H9 (cell line): ENCODE results near the gene S1PR2. TPM values are rescaled to one million over a fixed set of nuclear protein-coding genes. Genes with fewer than 3 reads are reported as not detected.

Experiments used
- DNase-seq: peaks from one replicate; pipeline ENCODE4 v3.0.0-alpha.2; 2017
- H2AFZ ChIP-seq: one replicate; pipeline ENCODE4 v1.6.1; 2013; ENCODE audit warnings: mild to moderate bottlenecking, low read length, control low read depth, moderate library complexity
- H2AK5ac ChIP-seq: 2 replicates; pipeline ENCODE4 v1.6.1; 2013; ENCODE audit warnings: low read length, control low read depth, mixed read lengths; ENCODE audit not compliant: insufficient read length
- H2BK120ac ChIP-seq: one replicate; pipeline ENCODE4 v1.6.1; 2013; ENCODE audit warnings: low read depth, mild to moderate bottlenecking, low read length, control low read depth, inconsistent platforms; ENCODE audit not compliant: poor library complexity, severe bottlenecking
- H2BK12ac ChIP-seq: 2 replicates; pipeline ENCODE4 v1.6.1; 2013; ENCODE audit warnings: low read length, control low read depth, mixed read lengths, low read depth; ENCODE audit not compliant: insufficient read length
- H2BK15ac ChIP-seq: 2 replicates; pipeline ENCODE4 v1.6.1; 2013; ENCODE audit warnings: low read depth, low read length, control low read depth
- H2BK20ac ChIP-seq: one replicate; pipeline ENCODE4 v1.6.1; 2013; ENCODE audit warnings: low read depth, mild to moderate bottlenecking, low read length, control low read depth, inconsistent platforms; ENCODE audit not compliant: poor library complexity, severe bottlenecking
- H2BK5ac ChIP-seq: 2 replicates; pipeline ENCODE4 v1.6.1; 2013; ENCODE audit warnings: low read length, control low read depth, mixed read lengths; ENCODE audit not compliant: insufficient read length
- H3K14ac ChIP-seq: 2 replicates; pipeline ENCODE4 v1.6.1; 2013; ENCODE audit warnings: low read length, control low read depth; ENCODE audit not compliant: insufficient read depth
- H3K18ac ChIP-seq: 2 replicates; pipeline ENCODE4 v1.6.1; 2013; ENCODE audit warnings: low read depth, mild to moderate bottlenecking, mixed read lengths, low read length, control low read depth; ENCODE audit not compliant: insufficient read length
- H3K23ac ChIP-seq: 2 replicates; pipeline ENCODE4 v1.6.1; 2013; ENCODE audit warnings: low read length, control low read depth, mixed read lengths, low read depth; ENCODE audit not compliant: insufficient read length
- H3K23me2 ChIP-seq: 2 replicates; pipeline ENCODE4 v1.6.1; 2013; ENCODE audit warnings: low read depth, mild to moderate bottlenecking, mixed read lengths, low read length, control low read depth; ENCODE audit not compliant: insufficient read length, poor library complexity, severe bottlenecking
- H3K27ac ChIP-seq: 2 replicates; pipeline ENCODE4 v1.5.1; 2013; ENCODE audit warnings: low read length, control low read depth, mixed read lengths, low read depth; ENCODE audit not compliant: insufficient read length
- H3K27me3 ChIP-seq: 2 replicates; pipeline ENCODE4 v1.6.1; 2013; ENCODE audit warnings: low read length, control low read depth, inconsistent platforms; ENCODE audit not compliant: insufficient read depth
- H3K4ac ChIP-seq: 2 replicates; pipeline ENCODE4 v1.6.1; 2013; ENCODE audit warnings: low read depth, mild to moderate bottlenecking, control low read depth, inconsistent platforms, low read length, moderate library complexity
- H3K4me1 ChIP-seq: 2 replicates; pipeline ENCODE4 v1.6.1; 2013; ENCODE audit warnings: low read length, control low read depth, inconsistent platforms; ENCODE audit not compliant: insufficient read depth
- H3K4me2 ChIP-seq: 2 replicates; pipeline ENCODE4 v1.6.1; 2013; ENCODE audit warnings: low read length, control low read depth, mixed read lengths; ENCODE audit not compliant: insufficient read length, insufficient read depth
- H3K56ac ChIP-seq: 2 replicates; pipeline ENCODE4 v1.6.1; 2013; ENCODE audit warnings: low read depth, mild to moderate bottlenecking, mixed read lengths, low read length, control low read depth; ENCODE audit not compliant: insufficient read length
- H3K79me1 ChIP-seq: 2 replicates; pipeline ENCODE4 v1.6.1; 2013; ENCODE audit warnings: low read depth, mild to moderate bottlenecking, moderate library complexity, low read length, control low read depth, inconsistent platforms; ENCODE audit not compliant: insufficient read depth, poor library complexity, severe bottlenecking
- H3K79me2 ChIP-seq: 2 replicates; pipeline ENCODE4 v1.6.1; 2013; ENCODE audit warnings: low read length, control low read depth, inconsistent platforms; ENCODE audit not compliant: insufficient read depth
- H3K9ac ChIP-seq: 2 replicates; pipeline ENCODE4 v1.6.1; 2013; ENCODE audit warnings: low read length, control low read depth, mixed read lengths; ENCODE audit not compliant: insufficient read length; ENCODE audit errors: extremely low read depth
- H3K9me3 ChIP-seq: one replicate; pipeline ENCODE4 v1.6.1; 2013; ENCODE audit warnings: low read depth, low read length, inconsistent platforms; ENCODE audit not compliant: control insufficient read depth
- H3T11ph ChIP-seq: one replicate; pipeline ENCODE4 v1.6.1; 2013; ENCODE audit warnings: mild to moderate bottlenecking, low read length, control low read depth, inconsistent platforms
- H4K20me1 ChIP-seq: one replicate; pipeline ENCODE4 v1.6.1; 2013; ENCODE audit not compliant: control insufficient read depth, insufficient read length, insufficient read depth
- H4K5ac ChIP-seq: 2 replicates; pipeline ENCODE4 v1.6.1; 2013; ENCODE audit warnings: low read depth, mild to moderate bottlenecking, mixed read lengths, low read length, control low read depth; ENCODE audit not compliant: insufficient read length
- H4K8ac ChIP-seq: replicated peaks from 2 replicates; pipeline ENCODE4 v1.6.1; 2013; ENCODE audit warnings: low read length, control low read depth, mixed read lengths, low read depth; ENCODE audit not compliant: insufficient read length
- H4K91ac ChIP-seq: 2 replicates; pipeline ENCODE4 v1.6.1; 2013; ENCODE audit warnings: low read depth, mild to moderate bottlenecking, moderate library complexity, mixed read lengths, low read length, control low read depth; ENCODE audit not compliant: insufficient read length
- H3K27ac Mint-ChIP-seq, 3 experiments: 2 replicates in 2 of 3; 3 replicates in 1 of 3; pipeline ENCODE4 v1.8.0; 2020 to 2021; ENCODE audit warnings: mixed read lengths in 3 of 3, mild to moderate bottlenecking in 1 of 3, moderate library complexity in 1 of 3
- H3K27me3 Mint-ChIP-seq: 2 replicates; pipeline ENCODE4 v1.8.0; 2021; ENCODE audit warnings: low read depth, mild to moderate bottlenecking, moderate library complexity, mixed read lengths
- H3K36me3 Mint-ChIP-seq, 3 experiments: 2 replicates in 2 of 3; 3 replicates in 1 of 3; pipeline ENCODE4 v1.8.0; 2020 to 2021; ENCODE audit warnings: low read depth in 3 of 3, mixed read lengths in 3 of 3; ENCODE audit not compliant: insufficient read depth in 1 of 3
- H3K4me1 Mint-ChIP-seq, 2 experiments: 2 replicates each; pipeline ENCODE4 v1.8.0; 2020; ENCODE audit warnings: mixed read lengths in 2 of 2
- H3K4me3 Mint-ChIP-seq, 2 experiments: 2 replicates in 1 of 2; 3 replicates in 1 of 2; pipeline ENCODE4 v1.8.0; 2020 to 2021; ENCODE audit warnings: mild to moderate bottlenecking in 2 of 2, mixed read lengths in 2 of 2, moderate library complexity in 1 of 2
- H3K9me3 Mint-ChIP-seq, 2 experiments: 2 replicates in 1 of 2; 3 replicates in 1 of 2; pipeline ENCODE4 v1.8.0; 2020; ENCODE audit warnings: mild to moderate bottlenecking in 2 of 2, mixed read lengths in 2 of 2, moderate library complexity in 1 of 2
- WGBS: extraction: QIAGEN DNeasy Blood & Tissue Kit; methylation state at CpG from one replicate; pipeline ENCODE4 v1.1.7; 2013; ENCODE audit warnings: missing lambda C conversion rate, low lambda C conversion rate, mixed read lengths; ENCODE audit not compliant: insufficient read length; ENCODE audit errors: extremely low coverage; 5-methylcytosine and 5-hydroxymethylcytosine counted together
- total RNA-seq: library from RNA; stranded (reverse); gene quantifications from 2 replicates; pipeline ENCODE4 v1.2.1, GENCODE V29; 2021
- TF ChIP-seq, protein P1 (sequence below): fragments of 200-600 bp; sonication (generic); conservative IDR thresholded peaks from 3 replicates; pipeline ENCODE4 v1.8.0; 2021; ENCODE audit warnings: antibody characterized with exemption, mild to moderate bottlenecking

Gene S1PR2
- total RNA-seq, 1 experiment from 2014 or later, result 11.5 TPM

DNA sequence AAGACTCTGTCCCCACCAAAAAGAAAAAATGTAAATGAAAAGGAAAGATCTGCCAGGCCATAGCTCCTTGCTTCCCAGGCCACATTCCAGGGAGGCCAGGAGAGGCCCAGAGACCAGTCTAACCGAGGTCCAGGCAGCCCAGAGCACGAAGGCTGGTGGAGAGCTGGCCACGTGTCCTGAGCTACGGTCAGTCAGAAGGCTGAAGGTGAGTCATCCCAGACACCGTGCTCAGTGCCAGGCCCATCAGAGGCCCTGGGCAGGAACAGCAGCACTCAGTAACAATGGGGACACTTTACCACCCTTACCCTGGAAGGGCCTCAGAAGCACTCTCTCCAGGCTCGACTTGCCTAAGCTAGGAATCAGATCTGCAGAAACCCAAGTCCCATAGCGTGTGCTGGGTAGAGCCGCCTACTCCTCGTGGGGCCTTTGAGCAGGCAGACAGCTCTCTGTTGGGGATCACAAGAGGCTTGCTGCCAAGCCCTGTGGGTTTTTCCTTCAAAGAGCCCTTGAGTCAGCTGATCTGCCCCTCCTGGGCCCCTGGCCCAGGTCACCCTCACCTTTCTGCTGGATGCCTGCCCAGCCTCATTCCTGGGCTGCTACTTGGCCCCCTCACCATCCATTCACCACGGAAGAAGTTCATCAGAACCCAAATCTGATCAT is 24.8 kb downstream of the S1PR2 start:
- no peak for DNase-seq
- H3K4me2 ChIP-seq, result no peak overlapping the region

More for the DNA sequence above, 24.8 kb downstream of the S1PR2 start:
- peak overlapping the region; percentile 42 for H4K91ac ChIP-seq
- H3K9ac ChIP-seq, result no peak overlapping the region
- no peak overlapping the region for H3K56ac ChIP-seq
- H2AK5ac ChIP-seq, result no peak overlapping the region
- H3K9me3 ChIP-seq, result no peaks in the 10 kb centered on the region
- no peak overlapping the region for H2BK15ac ChIP-seq
- Mint-ChIP-seq H3K36me3 (no peaks in the 10 kb centered on the region; a peak in 1 of 7 replicates), H3K4me1 (peaks cover 14% of the 10 kb centered on the region in 2 experiments), H3K4me3 (peak overlapping the region in 1 of 2 experiments; percentile 15; a peak in 1 of 5 replicates), H3K27me3 (peaks cover 7% of the 10 kb centered on the region; the same call in 1 of the 2 replicates), H3K27ac (peak overlapping the region in 1 of 3 experiments; percentile 20; a peak in 2 of 7 replicates), H3K9me3 (peaks cover 6 to 8% of the 10 kb centered on the region in 2 experiments; a peak in 2 of 5 replicates)
- H3K79me1 ChIP-seq, result no peaks in the 10 kb centered on the region
- H4K8ac ChIP-seq, result no peak overlapping the region
- TF ChIP-seq, protein P1, sequence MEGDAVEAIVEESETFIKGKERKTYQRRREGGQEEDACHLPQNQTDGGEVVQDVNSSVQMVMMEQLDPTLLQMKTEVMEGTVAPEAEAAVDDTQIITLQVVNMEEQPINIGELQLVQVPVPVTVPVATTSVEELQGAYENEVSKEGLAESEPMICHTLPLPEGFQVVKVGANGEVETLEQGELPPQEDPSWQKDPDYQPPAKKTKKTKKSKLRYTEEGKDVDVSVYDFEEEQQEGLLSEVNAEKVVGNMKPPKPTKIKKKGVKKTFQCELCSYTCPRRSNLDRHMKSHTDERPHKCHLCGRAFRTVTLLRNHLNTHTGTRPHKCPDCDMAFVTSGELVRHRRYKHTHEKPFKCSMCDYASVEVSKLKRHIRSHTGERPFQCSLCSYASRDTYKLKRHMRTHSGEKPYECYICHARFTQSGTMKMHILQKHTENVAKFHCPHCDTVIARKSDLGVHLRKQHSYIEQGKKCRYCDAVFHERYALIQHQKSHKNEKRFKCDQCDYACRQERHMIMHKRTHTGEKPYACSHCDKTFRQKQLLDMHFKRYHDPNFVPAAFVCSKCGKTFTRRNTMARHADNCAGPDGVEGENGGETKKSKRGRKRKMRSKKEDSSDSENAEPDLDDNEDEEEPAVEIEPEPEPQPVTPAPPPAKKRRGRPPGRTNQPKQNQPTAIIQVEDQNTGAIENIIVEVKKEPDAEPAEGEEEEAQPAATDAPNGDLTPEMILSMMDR, result no peak
- no CpG with 5 or more reads among the region's 10 CpGs for WGBS
- no peak overlapping the region for H3K14ac ChIP-seq
- H2BK120ac ChIP-seq, result no peak overlapping the region
- H3K27me3 ChIP-seq, result no peaks in the 10 kb centered on the region
- no peak overlapping the region for H4K5ac ChIP-seq
- no peak overlapping the region for H3T11ph ChIP-seq
- H3K27ac ChIP-seq, result no peak overlapping the region
- 0 out of 2 replicates have a peak, but pooled peaks cover 2% of the 10 kb centered on the region for H3K4me1 ChIP-seq
- H2BK5ac ChIP-seq, result no peak overlapping the region
- no peaks in the 10 kb centered on the region for H3K79me2 ChIP-seq
- no peak overlapping the region for H2AFZ ChIP-seq
- no peak overlapping the region for H2BK20ac ChIP-seq
- no peak overlapping the region for H3K23ac ChIP-seq
- H3K23me2 ChIP-seq, result no peaks in the 10 kb centered on the region
- H4K20me1 ChIP-seq, result no peaks in the 10 kb centered on the region
- no peak overlapping the region for H3K4ac ChIP-seq
- H2BK12ac ChIP-seq, result no peak overlapping the region
- H3K18ac ChIP-seq, result no peak overlapping the region
